ENCODE measurements around the gene TRPM3.

The TRPM3 gene

DNA sequence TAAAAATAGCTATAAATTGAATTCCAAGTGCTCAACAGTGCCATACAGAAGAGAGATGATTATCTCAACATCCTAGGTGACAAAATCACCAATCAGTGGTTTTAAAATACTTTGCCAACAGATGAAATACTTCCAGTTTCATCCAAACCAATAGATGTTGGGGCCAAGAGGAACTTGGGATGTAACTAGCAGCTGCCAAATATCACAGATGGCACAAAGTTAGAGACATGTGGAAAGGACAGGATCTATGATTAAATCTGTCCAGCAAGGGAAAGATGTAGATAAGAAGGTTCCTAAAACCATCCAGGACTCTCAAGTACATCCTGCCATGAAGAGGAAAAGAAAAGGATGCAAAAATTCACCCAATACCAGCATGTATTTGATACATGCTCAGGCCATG, 23.8 kb downstream of the TRPM3 start:
- no peak overlapping the region for H3K4me3 ChIP-seq (ENCODE audit: low read depth, low read length)
- POLR2A ChIA-PET: no interaction called here
- TF ChIP-seq, protein P1, sequence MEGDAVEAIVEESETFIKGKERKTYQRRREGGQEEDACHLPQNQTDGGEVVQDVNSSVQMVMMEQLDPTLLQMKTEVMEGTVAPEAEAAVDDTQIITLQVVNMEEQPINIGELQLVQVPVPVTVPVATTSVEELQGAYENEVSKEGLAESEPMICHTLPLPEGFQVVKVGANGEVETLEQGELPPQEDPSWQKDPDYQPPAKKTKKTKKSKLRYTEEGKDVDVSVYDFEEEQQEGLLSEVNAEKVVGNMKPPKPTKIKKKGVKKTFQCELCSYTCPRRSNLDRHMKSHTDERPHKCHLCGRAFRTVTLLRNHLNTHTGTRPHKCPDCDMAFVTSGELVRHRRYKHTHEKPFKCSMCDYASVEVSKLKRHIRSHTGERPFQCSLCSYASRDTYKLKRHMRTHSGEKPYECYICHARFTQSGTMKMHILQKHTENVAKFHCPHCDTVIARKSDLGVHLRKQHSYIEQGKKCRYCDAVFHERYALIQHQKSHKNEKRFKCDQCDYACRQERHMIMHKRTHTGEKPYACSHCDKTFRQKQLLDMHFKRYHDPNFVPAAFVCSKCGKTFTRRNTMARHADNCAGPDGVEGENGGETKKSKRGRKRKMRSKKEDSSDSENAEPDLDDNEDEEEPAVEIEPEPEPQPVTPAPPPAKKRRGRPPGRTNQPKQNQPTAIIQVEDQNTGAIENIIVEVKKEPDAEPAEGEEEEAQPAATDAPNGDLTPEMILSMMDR (IDR thresholded peaks at IDR 0.05; ENCODE audit: insufficient read depth, low read length, missing control alignments): no peak
- DNase-seq (ENCODE audit: low read depth, low spot score): no peak
- CTCF ChIA-PET: interaction anchor here (1.2 kb wide), 1 partner anchor 173 kb away, joined by 3 read pairs; no protein-coding TSS in a partner anchor

- TF ChIP-seq, protein P1 (IDR thresholded peaks at IDR 0.05; ENCODE audit: insufficient read depth, low read length, missing control alignments): no peak
- ChIA-PET POLR2A (no interaction called here), CTCF (interaction anchor here (1.2 kb wide), 1 partner anchor 172 kb away, joined by 3 read pairs; no protein-coding TSS in a partner anchor)
- DNase-seq (ENCODE audit: low read depth, low spot score): no peak
- H3K4me3 ChIP-seq (ENCODE audit: low read depth, low read length): no peak overlapping the region
These were observed 24.9 kb downstream of the TRPM3 start for GRCh38 chr9:71096421-71097108.

DNA sequence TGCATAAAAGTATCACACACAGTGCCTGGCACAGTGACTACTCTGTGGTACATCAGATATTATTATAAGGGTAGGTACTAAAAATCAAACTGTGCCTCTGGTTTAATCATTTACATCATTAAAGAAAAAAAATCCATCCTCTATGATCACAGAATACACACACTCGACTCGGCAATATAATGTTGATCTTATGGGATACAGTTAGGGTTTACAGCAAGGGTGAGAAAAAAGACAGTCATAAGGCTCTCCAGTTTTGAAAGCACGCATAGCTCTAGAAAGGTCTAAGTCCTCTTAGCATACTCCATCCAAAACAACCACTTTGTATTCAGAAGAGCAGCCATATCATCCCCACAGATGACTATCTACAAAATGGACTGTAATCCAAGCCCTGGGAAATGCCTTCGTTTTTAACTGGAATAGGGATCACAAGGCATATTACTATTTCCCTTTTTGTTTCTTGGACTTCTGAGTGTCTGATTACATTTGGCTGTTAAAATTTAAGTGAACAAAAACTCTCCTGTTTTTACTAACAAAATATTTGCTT, 26.6 kb downstream of the TRPM3 start:
- TF ChIP-seq, protein P1 (IDR thresholded peaks at IDR 0.05; ENCODE audit: insufficient read depth, low read length, missing control alignments): no peak
- POLR2A ChIA-PET: no interaction called here
- CTCF ChIA-PET: no interaction called here
- no peak overlapping the region for H3K4me3 ChIP-seq (ENCODE audit: low read depth, low read length)
- no peak for DNase-seq (ENCODE audit: low read depth, low spot score)

GRCh38 chr9:71090896-71091295, 30.5 kb downstream of the TRPM3 start:
- ChIA-PET POLR2A (no interaction called here), CTCF (no interaction called here)
- no peak overlapping the region for H3K4me3 ChIP-seq (ENCODE audit: low read depth, low read length)
- TF ChIP-seq, protein P1 (IDR thresholded peaks at IDR 0.05; ENCODE audit: insufficient read depth, low read length, missing control alignments): no peak
- DNase-seq (ENCODE audit: low read depth, low spot score): no peak

- CTCF ChIA-PET: no interaction called here
- H3K4me3 ChIP-seq (ENCODE audit: low read depth, low read length): no peak overlapping the region
- peak; percentile 23 for DNase-seq (ENCODE audit: low read depth, low spot score)
- TF ChIP-seq, protein P1 (IDR thresholded peaks at IDR 0.05; ENCODE audit: insufficient read depth, low read length, missing control alignments): no peak
- POLR2A ChIA-PET: no interaction called here
These were observed 42.0 kb downstream of the TRPM3 start for GRCh38 chr9:71079451-71079850.

DNA sequence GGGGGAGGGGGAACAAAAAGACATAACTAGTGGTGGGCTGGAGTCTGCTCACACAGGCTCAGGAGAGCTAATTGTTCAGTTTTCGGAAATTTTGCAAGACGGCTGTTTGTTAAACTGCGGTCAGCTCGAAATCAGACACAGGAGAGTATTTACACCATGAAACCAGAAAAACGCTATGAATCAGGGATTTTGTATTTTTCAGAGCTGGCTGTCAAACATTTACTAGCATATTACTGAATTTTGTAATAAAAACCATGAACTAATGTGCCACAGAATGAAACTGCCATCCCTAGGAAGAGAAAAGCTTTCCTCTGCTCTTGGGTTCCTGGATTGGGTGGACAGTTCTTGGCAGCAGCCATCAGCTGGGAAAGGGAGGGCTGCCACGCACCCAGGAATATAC, 45.3 kb downstream of the TRPM3 start:
- POLR2A ChIA-PET: no interaction called here
- H3K4me3 ChIP-seq (ENCODE audit: low read depth, low read length): no peak overlapping the region
- CTCF ChIA-PET: no interaction called here
- DNase-seq (ENCODE audit: low read depth, low spot score): no peak
- TF ChIP-seq, protein P1 (IDR thresholded peaks at IDR 0.05; ENCODE audit: insufficient read depth, low read length, missing control alignments): no peak
